Hematopoietic multipotent progenitor cell treated with erythropoietin and hydrocortisone succinate and interleukin-3 and kit ligand, for 4 days (in vitro differentiated cells): ENCODE results near the gene FAM227A.
"Not testable (repeated sequence)": the region's sequence is repeated elsewhere in the genome, so short reads cannot be mapped to it uniquely, and the experiment has no call there.

Experiments
- DNase-seq: peaks from one replicate; pipeline ENCODE4 v3.0.0-alpha.2; 2015

FAM227A gene

DNA sequence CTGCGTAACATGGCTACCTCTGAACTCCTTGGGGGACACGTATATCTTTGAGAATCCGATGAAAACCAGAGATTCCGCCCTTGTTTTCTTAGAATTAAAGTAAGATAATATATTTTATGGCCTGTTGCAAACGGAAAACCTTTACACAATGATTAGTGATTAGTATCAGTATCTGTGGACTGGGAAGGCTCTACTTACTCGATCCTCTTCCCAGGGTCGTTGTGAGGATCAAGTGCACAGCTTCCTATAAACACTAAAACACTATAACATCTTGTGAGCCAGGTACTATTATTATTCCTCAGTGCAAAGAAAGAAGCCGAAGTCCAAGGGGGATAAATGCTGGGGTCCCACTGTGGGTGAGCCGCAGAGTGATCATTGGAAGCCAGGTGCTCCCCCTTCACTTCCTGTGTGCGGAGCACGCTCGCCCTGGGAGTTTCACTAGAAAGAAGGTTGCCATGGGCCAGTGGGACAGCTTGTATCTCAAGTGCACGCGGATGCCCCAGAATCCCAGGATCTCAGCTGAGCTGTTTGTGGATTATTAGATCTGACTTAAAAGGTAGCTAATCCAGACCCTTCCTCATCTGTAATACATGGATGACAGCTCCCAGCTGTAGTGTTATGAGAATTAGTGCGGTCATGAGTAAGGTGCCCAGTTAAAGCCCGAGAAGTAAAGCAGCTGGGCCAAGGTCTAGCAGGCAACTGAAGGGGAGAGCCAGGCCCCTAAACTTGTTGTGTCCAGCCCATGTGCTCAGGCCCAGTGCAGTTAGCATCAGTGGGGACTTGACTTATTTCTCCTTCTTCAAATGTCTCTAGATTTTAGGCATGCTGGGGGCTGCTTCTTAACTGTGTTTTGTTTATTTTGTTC, 1.1 kb upstream of the FAM227A start:
- peak; percentile 51 for DNase-seq

DNA sequence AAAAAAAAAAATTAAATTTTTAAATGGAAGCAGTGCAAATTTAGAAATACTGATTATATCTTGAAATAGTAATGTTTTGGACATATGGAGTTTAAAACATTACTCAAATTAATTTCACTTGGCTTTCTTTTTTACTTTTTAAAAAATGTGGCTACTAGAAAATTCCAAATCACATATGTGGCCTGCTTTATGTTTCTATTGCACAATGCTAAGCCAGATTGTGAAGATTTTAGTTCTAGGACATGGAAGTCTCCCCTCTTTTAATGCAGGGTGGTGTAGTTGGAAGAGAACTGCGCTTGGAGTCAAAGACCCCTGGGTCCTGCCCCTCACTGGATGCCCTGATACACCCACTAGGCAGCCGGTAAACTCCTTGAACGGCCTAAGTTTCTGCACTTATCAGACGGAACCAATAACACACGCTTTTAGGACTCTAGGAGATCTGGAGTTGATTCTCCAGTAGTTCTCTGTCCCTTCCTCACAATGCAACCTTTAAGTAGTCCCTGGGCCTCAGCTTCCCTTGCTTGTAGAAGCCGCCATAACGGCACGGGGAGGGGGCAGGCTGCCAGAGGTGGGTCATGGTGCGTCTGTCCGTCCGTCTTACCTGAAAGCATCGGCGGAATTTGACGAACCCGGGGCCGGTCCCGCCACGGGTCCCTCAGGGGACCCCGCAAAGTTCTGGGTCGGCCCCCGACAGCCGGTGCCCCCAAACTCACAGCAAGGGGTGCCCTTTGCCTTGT, 505 bp downstream of the FAM227A start:
- DNase-seq: peak; percentile 26

DNA sequence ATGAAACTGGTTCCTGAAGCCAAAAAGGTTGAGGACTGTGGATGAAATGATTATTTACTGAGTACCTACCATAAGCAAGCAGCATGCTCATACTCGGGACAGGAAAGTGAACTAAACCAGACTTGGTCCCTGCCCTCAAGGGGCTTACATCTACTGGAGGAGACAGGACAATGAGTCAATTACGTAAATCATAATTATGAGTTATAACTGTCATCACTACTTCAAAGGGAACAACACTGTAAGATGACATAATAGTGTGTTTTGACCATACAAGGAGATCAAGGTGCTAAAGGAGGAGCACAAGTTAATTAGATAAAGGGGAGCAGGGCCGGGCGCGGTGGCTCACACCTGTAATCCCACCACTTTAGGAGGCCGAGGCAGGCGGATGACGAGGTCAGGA, 2.5 kb downstream of the FAM227A start:
- no peak for DNase-seq

DNA sequence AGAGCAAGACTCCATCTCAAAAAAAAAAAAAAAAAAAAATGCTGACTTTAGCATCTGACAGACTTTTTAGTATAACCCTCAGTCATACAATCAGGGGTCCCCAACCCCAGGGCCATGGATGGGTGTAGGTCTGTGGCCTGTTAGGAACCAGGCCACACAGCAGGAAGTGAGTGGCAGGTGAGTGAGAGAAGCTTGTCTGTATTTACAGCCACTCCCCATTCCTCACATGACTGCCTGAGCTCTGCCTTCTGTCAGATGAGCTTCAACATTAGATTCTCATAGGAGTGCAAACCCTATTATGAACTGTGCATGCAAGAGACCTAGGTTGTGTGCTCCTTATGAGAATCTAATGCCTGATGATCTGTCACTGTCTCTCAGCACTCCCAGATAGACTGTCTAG, 3.3 kb downstream of the FAM227A start:
- no peak for DNase-seq

DNA sequence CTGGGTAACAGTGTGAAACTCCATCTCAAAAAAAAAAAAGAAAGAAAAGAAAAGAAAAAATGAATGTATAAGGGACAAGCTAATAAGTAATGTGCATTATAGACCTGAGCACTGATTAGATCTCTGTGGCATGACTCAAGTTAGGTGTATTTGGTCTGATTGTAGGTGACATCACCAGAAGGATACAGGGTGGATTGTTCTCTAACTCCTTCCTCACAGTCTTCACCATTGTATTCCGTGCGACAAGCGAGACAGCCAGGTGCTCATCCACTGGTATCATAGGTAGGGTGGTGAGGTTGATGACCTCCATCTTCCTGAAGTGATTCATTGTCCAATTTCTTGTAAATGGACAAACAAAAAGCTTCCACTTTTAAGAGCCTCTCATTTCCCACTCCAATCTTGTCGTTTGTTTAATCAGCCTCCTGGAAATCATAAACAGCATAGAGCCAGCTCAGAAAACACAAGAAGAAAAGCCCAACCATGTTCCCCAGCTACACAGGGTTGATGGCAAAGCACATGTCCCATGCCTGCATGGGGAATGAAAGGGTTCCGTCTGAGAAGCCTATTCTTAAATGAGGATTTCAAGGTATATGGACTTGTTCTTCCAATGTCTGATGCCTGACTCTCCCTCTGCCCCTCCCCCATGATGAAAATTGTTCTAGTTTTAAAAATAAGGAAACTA, 6.2 kb downstream of the FAM227A start:
- no peak for DNase-seq

DNA sequence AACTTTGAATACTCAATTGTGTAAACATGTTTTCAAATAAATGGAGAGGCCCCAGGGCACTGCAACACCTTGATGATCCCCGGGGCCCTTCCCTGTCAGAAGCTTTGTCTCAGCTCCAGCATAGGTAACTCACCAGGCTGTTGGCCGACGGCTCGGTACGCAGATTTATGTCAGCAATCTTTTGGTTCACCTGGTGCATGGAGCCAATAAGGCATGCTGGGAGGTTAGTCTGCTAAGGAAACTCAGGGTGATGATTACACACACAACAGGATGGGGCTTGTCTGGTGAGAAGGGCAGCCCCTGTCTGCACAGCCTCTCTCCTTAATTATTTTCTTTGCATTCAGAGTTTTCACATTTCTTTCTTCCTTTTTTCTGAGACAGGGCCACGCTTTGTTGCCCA, 10.8 kb downstream of the FAM227A start:
- no peak for DNase-seq

DNA sequence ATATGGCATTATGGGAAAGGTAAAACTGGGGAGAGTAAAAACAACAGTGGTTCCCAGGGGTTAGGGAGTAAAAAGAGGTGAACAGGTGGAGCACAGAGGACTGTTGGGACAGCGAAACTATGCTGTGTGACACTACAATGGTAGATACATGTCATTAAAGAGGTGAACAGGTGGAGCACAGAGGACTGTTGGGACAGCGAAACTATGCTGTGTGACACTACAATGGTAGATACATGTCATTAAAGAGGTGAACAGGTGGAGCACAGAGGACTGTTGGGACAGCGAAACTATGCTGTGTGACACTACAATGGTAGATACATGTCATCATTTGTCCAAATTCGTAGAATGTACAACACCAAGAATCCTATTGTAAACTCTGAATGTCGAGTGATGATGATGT, 11.9 kb downstream of the FAM227A start:
- not testable (repeated sequence) for DNase-seq

DNA sequence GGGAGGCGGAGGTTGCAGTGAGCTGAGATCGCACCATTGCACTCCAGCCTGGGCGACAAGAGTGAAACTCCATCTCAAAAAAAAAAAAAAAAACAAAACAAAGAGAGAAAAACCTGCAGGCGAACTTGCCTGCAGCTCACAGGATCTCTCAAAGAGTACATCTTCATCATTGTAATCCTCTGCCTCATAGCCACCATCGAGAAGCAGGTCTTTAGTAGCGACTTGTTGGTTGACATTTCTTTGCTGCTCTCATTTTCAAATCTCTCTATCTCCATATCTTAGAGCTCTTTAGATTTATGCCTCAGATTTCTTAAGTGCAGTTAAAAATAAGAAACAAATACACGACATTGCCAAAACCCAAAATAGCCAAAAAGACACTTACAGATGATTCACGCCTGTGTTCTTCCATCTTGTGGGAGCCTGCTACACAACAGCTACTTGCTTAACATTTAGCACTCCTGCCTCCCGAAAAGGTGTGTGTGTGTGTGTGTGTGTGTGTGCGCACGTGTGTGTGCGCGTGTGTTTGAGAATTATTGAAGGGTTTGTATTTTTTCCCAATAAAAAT, 14.6 kb downstream of the FAM227A start:
- no peak for DNase-seq

DNA sequence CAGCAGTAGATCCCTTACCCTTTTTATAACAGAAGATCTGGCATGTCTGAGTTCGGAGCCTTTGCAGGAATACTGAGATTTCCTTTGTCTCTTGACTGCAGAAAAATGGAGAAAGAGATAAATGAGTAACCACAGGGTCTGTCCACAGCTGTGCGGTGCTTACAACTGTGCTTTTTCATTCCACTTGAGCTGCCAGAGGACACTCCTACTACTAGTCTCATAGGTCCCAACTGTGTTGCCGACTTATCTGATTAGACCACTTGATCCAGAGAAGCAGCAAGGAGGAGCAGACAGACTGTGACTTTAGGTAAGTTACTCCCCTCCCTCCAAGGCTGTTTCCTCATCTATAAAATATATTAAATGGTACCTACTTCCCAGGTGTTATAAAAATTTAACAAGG, 17.5 kb downstream of the FAM227A start:
- peak; percentile 44 for DNase-seq

DNA sequence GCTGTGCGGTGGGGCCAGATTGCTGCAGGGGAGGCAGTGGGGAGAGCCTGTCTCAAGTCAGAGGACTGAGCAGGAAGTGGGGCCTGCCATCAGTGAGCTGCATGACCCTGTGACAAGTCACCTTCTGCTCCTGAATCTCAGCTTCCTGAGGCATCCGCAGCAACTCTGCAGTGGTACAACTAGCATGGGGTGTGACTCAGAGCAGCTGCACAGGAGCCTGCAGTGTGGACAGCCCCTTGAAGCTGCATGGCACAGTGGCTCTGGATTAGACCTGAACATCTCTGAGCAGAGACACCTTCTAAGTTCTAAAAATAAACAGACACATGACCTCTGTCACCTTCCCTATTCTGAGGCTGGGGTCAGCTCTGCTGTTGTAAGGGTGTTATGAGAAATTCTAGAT, 18.0 kb downstream of the FAM227A start:
- no peak for DNase-seq

DNA sequence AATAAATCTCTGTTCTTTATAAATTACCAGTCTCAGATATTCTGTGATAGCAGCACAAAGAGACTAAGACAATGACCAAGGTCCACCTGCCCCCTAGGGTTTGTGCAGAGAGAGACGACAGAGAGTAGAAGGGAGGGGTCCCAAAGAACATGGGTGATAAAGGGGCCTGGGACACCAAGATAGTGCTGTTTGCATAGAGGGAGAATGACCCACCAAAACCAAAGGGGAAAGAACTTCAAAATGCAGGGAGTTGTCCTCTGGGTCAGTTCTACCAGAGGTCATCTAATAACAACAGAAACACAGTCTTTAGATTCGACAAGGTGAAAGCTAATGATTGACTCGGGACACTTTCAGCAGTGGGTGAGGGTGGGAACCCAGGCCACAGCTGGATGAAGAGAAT, 23.7 kb downstream of the FAM227A start:
- no peak for DNase-seq

DNA sequence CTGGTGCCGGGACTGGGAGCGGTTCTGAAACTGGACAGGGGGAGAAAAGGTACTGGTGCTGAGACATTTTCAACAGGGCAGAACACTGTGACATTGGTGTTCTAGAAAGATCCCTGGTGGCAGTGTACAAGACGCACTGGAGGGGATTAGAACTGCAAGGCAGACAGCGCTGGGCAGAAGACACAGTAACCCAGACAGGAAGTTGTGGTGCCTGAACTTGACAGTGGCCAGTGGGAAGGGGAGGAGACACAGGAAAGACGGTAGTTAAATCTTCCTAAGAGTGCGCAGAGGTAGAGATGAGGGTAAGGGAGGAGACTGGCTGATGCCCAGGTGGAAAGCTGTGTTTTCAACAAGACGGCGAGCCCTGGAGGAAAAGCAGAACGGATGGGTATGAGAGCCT, 24.5 kb downstream of the FAM227A start:
- DNase-seq: peak; percentile 40

DNA sequence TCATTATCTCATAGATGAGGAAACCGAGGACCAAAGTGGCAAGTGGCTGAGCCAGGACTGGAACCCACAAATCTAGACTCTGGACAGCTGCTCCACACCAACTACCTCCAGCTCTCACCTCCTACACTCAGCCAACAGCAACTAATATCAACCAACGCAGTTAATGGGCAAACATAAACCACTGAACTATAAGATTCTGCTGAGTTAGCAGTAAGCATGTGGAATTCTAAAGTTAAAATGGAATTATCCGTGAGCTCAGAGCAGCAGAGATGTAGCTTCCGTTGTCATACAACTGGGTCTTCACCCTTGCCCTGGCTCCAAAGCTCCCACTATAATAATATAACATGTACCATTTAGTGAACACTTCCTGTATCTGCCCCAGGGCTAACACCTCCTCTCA, 27.1 kb downstream of the FAM227A start:
- no peak for DNase-seq

DNA sequence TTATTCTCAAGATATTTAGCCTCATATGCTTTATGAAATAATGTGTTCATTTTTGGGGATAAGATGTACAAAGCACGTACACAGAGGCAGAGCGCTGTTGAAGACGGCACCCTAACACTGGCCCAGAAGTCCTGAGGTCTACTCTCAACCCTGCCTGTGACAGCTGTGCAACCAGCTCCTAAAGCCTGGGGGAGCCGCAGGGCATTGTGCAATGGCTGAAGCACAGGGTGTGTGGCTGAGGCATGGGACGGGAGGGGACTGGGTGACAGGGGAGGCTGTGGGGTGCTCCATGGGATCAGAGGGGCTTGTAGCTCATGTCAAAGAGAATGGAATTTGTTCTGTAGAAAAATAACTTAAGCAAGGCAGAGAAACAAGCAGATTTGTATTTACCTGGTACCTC, 27.7 kb downstream of the FAM227A start:
- no peak for DNase-seq

DNA sequence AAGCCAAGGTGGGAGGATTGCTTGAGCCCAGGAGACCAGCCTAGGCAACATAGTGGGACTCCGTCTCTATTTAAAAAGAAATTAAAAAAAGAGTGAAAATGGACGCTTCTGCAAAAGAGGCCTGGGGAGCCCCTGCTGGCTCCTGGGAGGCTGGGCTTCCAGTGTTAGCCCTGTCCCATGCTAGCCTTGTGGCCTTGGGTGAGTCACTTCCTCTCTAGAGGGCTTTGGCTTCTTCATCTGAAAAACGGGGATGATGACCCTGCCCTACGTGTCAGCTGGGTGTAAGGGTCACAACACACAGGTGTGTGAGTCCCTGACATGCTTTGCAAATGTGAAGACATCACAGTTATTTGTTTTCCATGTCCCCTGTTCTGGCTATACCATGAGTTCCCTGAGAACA, 32.8 kb downstream of the FAM227A start:
- DNase-seq: peak; percentile 16

DNA sequence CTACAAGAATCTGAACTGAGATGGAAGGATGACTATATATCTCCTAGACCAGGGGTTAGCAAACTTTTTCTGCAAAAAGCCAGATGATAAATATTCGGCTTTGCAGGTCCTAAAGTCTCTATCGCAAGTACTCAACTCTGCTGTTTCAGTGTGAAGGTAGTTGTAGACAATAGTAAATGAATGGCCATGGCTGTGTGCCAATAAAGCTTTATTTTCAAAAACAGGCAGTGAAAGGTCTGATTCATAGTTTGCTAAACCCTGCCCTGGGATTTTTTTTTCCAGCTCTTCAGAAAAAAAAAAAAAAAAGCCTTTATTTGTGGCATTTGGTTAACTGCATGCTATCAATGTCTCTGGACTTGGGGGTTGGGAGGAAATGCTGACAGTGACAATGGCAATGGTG, 37.5 kb downstream of the FAM227A start:
- DNase-seq: no peak

DNA sequence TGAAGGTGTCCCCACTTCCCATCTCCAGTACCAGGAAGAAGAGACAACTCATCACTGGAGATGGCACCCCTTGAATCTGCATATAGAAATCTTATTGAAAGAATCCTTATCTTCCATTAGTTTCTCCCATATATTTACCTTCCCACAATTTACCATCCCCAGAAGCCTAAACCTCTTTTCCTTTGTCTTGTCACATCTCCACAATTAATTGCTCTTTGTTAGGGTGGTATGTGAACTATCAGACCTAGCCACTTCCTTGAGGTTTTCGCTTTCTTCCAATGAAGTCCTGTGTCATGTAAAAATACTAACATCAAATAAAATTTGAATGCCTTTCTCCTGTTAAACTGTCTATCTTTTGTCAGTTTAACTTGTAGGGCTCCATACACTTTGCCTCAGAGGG, 37.9 kb downstream of the FAM227A start:
- no peak for DNase-seq

DNA sequence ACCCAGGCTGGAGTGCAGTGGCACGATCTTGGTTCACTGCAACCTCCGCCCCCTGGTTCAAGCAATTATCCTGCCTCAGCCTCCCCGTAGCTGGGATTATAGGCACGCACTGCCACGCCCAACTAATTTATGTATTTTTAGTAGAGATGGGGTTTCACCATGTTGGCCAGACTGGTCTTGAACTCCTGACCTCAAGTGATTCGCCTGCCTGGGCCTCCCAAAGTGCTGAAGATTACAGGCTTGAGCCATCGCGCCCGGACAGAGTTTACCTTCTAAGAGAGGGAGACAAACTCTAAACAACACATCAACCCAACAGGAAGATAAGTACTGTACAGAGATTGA, 41.2 kb downstream of the FAM227A start:
- not testable (repeated sequence) for DNase-seq

DNA sequence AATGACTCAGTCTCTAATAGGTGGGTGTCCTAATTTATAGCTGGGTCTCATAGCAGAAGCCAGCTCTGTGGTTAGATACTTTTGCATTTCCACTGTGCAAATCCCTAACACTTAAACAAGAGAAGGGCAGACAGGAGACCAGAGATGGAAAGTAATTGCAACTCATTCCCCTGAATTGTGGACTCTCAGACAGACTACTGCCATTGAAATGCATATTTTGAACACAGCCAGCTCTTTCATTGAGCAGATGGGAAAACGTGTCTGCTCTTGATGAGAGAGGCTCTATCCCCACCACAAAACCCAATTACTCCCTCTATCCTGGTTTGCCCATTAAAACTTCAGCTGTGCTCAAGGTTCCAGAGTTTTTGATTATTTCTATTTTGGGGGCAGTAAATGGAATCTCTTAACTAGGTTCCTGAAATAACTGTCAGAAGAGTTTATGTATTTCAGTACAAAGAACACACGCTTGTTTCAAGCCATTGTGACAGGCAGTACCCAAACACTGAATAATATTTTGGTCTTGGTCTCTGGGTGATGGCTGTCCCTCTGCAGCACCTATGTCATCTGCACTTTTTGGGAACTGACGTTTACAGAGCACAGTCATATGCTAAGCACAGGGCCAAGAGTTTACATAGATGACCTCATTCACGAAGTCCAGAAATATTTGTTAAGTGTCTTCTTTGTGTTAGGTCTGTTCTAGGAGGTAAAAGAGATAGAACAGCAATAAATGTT, 41.7 kb downstream of the FAM227A start:
- DNase-seq: no peak

DNA sequence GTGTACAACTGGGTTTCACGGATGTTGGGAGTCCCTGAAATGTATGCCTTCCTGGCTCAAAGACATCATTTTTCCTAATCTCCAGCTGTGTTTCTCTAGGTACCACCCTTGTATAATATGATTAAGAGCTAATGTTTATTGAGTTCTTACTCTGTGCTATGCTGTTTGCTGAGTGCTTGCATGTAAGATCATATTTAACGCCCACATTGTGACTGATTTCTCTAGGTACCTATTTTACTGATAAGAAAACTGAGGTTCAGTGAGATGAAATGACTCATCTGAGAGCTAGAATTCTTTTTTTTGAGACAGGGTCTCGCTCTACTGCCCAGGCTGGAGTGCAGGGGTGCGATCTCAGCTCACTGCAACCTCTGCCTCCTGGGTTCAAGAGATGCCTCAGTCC, 42.6 kb downstream of the FAM227A start:
- no peak for DNase-seq

DNA sequence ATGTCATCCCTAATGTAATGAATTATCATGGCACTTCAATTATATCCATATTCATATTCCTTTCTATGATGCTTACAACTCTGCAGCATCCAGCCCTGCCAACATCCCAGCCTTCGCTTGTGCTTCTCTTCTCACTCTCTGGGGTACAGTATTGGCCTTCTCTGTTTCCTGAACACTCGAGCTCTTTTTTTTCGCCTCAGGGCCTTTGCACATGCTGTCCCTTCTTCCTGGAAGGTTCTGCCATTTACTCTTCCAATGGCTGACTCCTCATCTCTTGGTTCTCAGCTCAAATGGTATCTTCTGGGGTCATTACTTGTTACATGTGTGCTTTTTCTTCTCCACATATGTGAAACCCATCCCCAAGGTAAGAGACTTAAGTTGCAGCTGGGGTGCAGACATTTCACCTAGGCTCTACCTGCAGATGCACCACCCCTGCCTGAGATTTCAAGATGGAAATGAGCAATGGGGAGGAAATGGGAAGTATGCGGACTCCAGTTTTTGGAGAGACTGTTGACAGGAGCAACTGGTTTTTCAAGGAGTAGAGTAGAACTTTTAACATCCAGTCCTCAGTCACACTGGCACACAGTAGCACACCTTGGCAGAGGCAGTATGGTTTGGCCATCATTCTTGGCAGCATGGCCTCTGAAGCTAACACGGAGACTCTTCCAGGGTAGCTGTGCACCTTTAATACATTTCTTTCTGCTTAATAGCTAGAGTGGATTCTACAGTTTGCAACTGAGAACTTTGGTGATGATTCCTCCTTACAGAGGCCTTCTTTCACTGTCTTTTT, 43.8 kb downstream of the FAM227A start:
- DNase-seq: no peak

DNA sequence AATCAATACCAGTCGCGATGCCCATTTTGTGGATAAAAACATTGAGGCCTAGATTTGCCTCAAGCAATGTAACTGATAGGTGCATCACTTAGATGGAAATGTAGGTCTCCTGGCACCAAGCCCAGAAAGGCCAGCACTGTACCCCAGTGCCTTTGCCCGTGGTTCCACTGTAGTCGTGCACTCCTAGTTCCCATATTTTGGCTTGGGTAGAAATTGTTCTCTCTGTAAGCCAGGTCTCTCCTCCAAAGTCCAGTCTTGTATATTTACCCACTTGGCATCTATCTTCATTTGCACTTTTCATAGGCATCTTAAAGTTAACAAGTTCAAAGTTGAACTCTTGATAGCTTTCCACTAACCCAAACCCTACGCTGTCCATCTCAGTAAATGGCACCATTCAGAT, 44.6 kb downstream of the FAM227A start:
- no peak for DNase-seq
